ENCODE data around the gene ARF4.

DNA sequence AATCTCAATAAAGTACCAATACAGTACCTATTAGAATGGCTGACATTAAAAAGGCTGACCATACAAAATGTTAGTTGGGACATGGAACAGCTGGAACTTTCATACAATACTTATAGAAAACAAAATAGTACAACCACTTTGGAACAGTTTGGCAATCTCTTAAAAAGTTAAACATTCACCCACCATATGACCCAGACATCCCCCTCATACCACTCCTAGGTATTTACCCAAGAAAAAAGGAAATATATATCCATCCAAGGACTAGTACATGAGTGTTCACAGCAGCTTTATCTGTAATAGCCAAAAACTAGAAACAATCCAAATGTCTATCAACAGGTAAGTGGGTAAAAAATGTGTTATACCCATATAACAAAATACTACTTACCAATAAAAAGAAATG, 25.2 kb upstream of the ARF4 start:
- TF ChIP-seq, protein P1, sequence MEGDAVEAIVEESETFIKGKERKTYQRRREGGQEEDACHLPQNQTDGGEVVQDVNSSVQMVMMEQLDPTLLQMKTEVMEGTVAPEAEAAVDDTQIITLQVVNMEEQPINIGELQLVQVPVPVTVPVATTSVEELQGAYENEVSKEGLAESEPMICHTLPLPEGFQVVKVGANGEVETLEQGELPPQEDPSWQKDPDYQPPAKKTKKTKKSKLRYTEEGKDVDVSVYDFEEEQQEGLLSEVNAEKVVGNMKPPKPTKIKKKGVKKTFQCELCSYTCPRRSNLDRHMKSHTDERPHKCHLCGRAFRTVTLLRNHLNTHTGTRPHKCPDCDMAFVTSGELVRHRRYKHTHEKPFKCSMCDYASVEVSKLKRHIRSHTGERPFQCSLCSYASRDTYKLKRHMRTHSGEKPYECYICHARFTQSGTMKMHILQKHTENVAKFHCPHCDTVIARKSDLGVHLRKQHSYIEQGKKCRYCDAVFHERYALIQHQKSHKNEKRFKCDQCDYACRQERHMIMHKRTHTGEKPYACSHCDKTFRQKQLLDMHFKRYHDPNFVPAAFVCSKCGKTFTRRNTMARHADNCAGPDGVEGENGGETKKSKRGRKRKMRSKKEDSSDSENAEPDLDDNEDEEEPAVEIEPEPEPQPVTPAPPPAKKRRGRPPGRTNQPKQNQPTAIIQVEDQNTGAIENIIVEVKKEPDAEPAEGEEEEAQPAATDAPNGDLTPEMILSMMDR (IDR thresholded peaks at IDR 0.05; ENCODE audit: low read length): no peak
- TF ChIP-seq EZH2 (optimal IDR thresholded peaks at IDR 0.05; ENCODE audit: low read depth, low read length): no peak
